HG02840 (cell line): ENCODE results near the gene MRPS22.

Experiments
- ATAC-seq: cut with Tn5 transposase; IDR thresholded peaks from one replicate; pipeline ENCODE4 v1.9.1; 2021; ENCODE audit warnings: mild to moderate bottlenecking, moderate library complexity, moderate number of reproducible peaks; ENCODE audit not compliant: unreplicated experiment, low FRiP score

Gene MRPS22

DNA sequence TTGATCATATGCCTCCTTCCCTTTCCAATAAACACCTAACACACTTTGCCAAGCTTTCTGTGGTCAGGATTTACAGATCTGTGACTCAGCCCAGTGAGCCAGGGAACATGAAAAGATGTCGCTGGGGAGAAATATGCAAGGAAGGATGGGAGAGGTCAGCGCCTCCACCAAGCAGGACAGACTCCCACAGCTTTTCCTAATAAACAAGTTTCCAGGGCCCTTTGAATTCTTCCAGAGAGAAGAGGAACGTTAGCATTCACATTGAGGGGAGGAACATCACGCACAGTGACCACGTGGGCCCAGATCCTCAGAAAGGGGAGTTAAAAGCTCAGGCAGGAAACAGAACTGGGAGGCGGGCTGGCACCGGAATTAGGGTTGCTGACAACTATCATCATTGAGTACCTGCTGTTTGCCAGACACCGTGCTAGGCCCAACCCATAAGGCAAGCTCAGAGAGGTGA, 33.3 kb upstream of the MRPS22 start:
- ATAC-seq = no peak

GRCh38 chr3:139311557-139311956, 32.3 kb upstream of the MRPS22 start:
- no peak for ATAC-seq

- no peak for ATAC-seq
These were observed 31.4 kb upstream of the MRPS22 start for GRCh38 chr3:139312416-139312815.

DNA sequence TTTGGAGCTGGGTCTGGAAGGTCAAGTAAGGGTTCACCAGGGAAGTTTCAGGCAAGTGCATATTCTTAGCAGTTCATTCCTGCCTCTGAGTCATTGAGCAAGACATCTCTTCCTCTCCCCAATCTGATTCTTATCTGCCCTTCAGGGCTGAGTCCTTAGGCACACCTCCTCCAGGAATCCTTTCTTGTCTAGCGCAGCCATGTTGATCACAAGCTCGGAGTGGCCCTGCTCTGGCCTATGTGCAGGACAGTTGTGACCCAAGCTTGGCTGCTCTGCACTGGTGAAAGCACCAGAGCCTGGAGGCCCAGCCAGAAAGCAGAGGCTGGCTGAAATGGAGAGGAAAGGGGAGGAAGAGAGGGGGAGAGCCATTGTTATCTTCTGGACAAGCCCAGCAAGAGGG, 30.9 kb upstream of the MRPS22 start:
- no peak for ATAC-seq

- ATAC-seq = no peak
These were observed 29.9 kb upstream of the MRPS22 start for GRCh38 chr3:139313921-139314320.

DNA sequence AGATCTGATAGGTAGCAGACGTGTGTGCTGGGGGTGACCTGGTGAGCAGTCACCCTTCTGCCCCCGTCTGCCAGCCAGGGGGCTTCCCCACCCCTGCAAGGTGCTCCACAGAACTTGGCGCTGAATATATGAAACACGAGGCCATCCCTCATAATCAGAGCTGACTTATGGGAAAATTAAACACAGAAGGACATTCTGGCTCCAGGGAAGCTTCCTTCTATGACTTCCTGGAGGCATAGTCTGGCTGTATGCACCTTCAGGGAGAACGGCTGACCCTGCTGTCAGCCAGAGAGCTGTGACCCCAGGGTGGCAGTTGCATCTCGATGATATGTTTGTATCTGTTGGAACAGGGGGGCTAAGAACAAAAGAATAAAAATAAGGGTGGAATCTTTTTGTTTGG, 26.6 kb upstream of the MRPS22 start:
- no peak for ATAC-seq

- ATAC-seq = no peak
These were observed 26.0 kb upstream of the MRPS22 start for GRCh38 chr3:139317660-139318430.

DNA sequence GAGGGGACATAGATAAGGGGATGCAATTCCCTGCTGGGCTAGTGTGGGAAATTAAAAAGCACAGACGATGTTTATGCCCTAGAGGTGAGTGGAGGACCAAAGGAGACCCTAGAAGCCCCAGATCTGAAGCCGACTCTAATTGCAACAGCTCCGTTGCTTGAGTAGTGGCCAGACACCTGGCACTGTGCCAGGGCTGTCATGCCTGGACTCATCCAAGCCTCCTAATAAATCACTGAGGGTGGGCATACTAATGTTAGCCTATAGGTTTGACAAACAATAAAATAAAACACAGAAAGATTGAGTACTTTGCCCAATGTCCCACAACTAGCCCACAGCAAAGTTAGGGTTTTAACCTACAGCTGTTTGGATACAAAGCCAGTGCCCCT, 25.4 kb upstream of the MRPS22 start:
- ATAC-seq = no peak

- no peak for ATAC-seq
These were observed 25.0 kb upstream of the MRPS22 start for GRCh38 chr3:139318826-139319225.

GRCh38 chr3:139319428-139320402, 24.1 kb upstream of the MRPS22 start:
- ATAC-seq = no peak

DNA sequence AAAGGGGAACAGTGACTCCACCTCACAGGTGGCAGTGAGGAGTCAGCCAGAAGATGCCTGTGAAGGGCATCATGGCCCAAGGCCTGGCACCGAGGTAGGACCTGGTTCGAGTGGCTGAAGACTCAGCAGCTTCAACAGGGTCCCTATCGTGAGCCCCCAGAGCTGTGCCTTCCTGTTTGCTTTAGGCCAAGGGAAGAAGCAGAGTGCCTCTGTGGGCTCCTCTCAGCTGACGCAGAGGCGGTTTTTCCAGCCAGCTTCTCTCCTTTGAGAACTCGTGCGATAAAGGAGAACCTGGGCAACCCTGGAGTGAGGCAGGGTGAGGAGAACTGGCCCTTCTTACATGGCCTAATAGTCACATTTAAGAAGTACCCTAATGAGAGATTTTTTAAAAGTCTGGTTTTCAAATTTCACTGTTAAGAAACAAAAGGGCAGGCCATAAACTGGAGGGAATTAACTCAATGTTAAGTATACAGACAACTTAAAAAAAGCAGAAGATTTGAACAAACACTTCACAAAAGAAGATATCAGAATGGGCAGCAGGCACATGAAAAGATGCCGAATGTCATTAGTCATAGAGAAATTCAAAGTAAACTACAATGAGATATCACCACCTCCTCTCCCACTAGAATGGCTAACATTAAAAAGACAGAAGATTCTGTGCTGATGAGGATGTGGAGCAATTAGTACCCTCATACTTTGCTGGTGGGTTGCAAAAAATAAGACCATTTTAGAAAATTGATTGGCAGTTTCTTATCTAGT, 23.1 kb upstream of the MRPS22 start:
- no peak for ATAC-seq

- ATAC-seq = no peak
These were observed 21.5 kb upstream of the MRPS22 start for GRCh38 chr3:139322346-139322745.

DNA sequence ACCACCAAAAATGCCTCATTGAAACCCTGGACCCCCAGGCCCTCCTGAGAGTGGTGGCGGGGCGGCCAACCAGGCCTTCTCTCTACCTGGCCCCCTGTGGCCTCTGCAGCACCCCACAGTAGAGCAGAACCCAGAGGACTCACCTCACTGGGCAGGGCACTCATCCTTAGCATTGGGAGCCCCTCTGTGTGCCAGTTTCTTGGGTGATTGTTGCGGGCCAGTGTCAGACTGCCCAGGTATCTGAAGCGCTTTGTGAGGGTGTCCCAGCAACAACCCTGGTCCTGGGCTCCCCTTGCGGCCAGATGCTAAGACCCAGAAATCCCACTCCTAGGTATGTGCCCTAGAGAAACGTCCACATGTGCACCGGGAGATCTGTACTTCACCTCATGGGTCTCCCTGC, 20.7 kb upstream of the MRPS22 start:
- ATAC-seq = no peak

GRCh38 chr3:139324456-139324855, 19.4 kb upstream of the MRPS22 start:
- no peak for ATAC-seq

- no peak for ATAC-seq
These were observed 18.3 kb upstream of the MRPS22 start for GRCh38 chr3:139325551-139325950.

DNA sequence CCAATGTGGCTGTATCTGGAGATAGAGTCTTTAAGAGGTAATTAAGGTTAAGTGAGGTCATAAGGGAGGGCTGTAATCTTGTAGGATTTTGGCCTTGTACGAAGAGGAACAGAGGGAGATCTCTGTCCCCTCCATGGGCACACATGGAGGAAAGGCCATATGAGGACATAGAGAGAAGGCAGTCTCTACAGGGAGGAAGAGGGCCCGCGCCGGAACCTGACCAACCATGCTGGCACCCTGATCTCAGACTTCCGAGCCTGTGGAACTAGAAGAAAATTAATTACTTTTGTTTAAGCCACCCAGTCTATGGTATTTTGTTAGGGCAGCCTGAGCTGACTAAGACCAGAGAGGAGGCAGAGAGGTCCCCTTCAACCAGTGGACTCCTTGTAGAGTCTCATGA, 17.7 kb upstream of the MRPS22 start:
- no peak for ATAC-seq

DNA sequence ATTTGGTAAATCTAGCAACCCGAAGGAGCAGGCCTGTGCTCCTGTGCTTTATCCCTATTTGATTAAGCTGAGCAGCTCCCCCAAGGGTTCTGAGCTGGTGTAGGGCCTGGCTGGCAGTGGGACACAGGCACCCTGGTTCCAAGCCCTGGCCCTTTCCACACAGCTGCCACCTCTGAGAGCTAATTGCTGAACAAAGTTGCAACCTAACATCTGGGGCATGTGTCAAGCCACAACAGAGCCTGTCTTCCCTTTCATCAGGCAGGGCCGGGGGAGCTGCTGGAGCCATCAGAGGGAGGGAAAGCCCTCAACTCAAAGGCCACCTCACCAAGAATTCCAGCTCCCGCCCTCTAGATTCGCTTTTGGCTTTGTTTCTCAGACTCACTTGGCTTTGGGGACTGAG, 17.1 kb upstream of the MRPS22 start:
- no peak for ATAC-seq

DNA sequence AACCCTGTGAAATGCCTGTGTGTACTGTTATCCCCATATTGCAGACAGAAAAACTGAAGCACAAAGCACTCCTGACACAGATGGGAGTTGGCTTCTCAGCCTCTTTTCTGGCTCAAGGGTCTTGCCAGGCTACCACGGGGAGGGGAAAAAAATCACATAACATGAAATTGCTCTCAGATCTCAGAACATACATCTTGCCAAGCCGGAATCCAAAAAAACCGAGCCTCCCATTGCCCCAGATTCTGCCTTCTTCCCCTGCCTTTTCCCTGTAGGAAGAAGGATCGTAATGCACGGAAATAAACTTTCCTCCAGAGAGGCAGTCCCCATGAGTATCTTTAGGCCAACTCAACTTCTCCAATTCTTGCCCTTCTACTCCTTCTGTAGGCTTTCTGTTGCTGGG, 16.6 kb upstream of the MRPS22 start:
- no peak for ATAC-seq

DNA sequence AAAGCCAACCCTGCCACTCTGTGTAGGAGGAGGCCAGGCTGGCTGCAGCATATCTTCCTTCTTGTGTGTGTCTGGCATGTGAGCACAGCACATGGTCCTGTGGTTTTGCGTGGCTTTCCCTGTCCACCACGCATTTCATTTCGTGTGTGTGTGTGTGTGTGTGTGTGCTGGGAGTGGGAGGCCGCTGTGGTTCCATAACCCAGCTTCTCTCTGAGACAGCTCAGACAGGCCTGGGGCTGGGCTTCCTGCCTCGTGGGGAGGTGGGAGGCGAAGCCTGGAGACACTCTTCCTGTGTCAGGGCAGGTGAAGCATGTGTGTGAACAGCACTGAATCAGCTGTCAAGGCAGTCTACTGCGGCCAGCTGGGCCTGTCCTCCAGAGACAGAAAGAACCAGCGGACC, 16.0 kb upstream of the MRPS22 start:
- no peak for ATAC-seq

DNA sequence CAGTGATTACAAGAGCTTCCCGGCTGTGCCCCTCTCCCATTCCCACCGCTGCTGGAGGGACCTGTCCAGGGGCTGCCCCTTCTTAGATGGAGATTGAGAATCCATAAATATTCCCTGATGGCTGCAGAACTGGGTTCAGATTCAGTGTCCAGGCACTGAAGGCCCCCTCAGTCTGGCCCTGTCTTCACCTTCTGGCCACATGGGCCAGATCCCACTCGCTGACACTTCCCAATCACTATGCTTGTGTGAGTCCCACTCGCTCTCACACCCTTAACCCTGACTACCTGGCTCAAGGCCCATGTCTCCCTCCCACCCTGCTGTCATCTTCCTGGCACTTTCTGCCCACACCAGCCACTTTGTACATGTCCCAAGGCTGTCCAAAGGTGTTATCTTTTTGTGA, 15.5 kb upstream of the MRPS22 start:
- ATAC-seq = no peak

- peak; percentile 93 for ATAC-seq
These were observed 14.4 kb upstream of the MRPS22 start for GRCh38 chr3:139329364-139329850.
